GM21447 (cell line): ENCODE results near the gene CACNA1I.

Experiments used
- ATAC-seq: cut with Tn5 transposase; IDR thresholded peaks from one replicate; pipeline ENCODE4 v1.9.1; 2021; ENCODE audit not compliant: unreplicated experiment

Gene CACNA1I

GRCh38 chr22:39714321-39714720 is 143.8 kb downstream of the CACNA1I start:
- ATAC-seq: no peak

DNA sequence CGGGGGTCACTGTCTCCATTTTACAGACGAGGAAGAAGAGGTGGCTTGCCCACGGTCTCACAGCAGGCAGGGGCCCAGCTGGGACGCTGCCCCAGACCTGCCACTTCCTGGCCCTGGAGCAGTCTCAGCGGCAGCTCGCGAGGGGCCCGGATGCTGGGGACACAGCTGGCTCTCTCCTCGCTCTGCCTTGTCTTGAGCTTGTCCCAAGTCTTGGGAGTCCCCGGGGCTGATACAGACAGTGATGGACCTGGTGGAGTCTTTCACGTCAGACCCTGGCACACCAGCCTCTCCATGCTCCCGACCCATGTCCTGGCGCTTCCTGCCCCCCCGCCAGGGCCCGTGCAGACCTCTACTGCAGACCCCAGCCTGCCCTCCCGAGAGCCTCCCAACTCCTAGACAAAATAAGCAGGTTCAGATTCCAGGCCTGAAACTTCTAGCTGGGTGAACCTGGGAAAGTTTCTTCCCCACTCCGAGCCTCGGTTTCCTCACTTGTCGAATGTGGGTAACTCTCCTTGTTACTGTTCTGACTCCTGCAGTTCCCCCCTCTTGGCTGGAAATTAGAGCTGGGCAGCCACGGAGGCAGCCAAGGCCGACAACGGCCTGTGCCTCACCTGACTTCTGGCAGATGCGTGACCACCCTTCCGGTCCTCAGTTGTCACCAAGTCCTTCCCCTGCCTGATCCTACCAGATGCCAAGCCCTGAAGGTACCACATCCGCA is 145.4 kb downstream of the CACNA1I start:
- ATAC-seq: no peak

- ATAC-seq: no peak
Observed at GRCh38 chr22:39716534-39716933, 146.0 kb downstream of the CACNA1I start.

- no peak for ATAC-seq
Observed at GRCh38 chr22:39717099-39717498, 146.5 kb downstream of the CACNA1I start.

- no peak for ATAC-seq
Observed at GRCh38 chr22:39718206-39718605, 147.7 kb downstream of the CACNA1I start.

GRCh38 chr22:39718921-39719475 is 148.4 kb downstream of the CACNA1I start:
- ATAC-seq: no peak

DNA sequence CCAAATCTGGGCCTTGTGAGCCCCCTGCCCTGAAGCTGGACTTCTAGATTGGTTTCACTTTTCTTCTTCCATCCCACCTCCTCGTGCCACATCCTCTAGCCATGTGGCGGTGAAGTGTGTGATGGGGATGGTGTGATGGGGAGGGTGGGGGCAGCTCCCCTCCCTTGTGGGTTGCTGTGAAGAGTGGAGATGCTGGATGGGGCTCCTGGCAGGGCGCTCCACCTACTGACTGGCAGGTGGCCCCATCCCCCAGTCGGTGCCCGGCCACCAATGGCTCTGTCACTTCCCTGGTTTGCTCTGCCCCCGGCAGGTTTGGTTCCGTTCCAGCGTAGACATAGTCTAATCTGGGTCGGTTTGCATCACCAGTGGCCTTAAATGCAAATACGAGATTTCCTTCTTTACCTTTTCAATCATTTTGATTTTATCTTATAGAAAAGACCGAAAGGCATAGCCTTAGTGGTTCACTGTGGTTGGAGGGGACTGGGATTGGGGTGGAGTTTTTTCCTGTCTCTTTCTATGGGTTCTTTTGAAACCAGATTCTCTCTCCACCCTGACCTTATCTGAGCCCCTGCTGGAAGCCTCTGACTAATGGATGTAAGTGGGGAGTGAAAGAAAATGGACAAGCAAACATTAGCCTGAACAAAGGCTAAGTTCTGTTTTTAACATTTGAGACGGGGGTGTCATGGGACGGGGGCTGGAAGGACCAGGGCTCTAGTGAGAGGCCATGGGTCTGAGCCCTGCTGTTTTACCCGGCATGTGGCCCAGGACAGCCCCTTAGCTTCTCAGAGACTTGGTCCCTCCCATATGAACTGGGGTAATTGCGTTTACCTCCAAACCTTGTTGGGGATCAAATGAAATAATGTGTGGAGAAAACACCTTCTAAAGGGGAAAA is 149.3 kb downstream of the CACNA1I start:
- ATAC-seq: no peak

GRCh38 chr22:39721206-39722031 is 150.9 kb downstream of the CACNA1I start:
- no peak for ATAC-seq

GRCh38 chr22:39722032-39722325 is 151.4 kb downstream of the CACNA1I start:
- no peak for ATAC-seq

DNA sequence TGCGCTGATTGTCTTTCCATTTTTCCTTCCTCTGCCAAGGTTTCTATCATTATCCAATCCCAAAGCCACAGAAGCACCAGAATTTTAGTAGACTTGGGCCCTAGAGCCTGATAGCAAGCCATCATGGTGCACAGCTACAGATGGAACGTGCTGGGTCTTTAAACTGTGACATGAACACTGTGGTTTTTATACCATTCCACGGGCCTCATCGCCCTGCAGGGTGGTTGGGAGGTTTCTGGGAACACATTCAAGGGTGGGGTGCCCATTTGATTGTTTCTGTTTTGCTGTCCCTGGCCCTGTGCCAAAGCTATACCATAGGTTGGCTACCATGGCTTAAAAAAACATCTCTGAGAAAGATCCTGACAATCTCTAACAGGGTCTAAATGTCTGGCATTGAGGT is 151.9 kb downstream of the CACNA1I start:
- no peak for ATAC-seq

DNA sequence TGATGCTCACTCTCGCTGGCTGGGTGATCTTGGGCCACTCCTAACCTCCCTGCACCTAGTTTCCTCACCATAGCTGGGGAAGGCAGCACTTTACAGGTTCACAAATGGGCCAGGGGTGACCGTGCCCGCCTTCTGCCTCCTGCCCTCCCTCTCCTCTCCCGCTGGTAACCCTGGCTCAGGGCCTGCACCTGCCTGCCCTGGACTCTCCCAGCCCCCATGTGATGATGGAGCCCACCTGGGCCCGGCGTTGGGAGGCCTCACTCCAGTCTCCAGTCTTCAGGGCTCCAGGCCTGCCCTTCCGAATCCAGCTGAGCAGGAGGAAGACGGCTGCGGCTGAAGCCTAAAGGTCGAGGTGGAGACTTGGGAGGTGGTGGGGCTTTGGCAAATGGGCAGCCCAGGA is 152.9 kb downstream of the CACNA1I start:
- ATAC-seq: no peak

DNA sequence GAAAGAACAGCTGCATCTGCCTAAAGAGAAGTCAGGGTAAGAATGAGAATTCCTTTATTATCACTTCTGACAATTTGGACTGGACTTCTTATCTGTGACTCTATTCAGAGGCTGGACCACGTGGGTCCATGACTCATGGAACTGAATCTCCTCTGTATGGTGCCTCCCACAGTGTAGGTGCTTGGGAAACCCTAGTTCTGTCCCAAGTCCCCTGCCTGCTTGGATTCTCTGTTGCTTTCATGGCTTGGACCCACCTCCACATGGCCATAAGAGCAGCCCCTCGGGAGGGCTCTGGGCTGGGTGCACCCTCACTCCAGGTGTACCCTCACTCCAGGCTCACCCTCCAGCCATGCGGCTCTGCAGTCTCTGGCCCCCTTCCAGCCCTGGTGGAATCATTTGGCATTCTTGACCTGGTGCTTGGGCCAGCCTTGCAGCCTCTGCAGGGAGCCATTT is 153.4 kb downstream of the CACNA1I start:
- no peak for ATAC-seq

DNA sequence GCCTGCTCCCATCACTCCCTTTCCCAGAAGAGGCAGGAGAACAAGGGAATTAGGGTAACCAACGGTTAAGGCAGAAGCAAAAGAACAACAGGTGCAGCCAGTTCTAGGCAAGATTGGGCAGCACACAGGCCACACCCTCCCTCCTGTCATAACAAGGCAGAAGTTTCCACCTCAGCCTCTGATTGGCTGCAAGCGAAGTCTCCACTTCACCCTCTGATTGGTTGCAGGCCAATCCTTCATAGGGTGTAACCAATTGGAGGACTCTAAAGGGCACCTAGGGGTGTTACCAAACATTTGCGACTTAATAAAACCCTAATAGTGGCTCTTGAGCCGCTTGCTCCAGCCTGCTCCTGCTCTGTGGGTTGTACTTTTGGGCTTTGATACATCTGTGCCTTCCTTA is 153.8 kb downstream of the CACNA1I start:
- ATAC-seq: no peak

DNA sequence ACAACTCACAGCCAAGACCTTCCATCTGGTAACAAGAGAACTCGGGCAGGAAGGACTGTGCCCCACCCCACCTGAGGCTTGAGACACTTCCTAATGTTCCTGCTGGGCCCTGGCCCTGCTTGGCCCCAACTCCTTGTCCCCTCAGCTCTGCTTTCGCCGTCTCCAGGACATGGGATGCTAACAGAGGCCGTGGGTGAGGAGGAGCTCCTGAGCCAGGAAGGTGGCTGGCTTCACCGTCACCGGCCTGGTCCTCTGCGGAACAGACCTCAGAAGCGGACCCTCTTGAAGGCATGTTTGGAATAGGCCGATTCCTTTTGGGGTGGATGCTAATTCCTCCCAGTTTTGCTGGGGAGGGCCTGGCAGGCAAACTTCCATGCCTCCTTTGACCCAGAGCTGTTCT is 154.3 kb downstream of the CACNA1I start:
- ATAC-seq: no peak

DNA sequence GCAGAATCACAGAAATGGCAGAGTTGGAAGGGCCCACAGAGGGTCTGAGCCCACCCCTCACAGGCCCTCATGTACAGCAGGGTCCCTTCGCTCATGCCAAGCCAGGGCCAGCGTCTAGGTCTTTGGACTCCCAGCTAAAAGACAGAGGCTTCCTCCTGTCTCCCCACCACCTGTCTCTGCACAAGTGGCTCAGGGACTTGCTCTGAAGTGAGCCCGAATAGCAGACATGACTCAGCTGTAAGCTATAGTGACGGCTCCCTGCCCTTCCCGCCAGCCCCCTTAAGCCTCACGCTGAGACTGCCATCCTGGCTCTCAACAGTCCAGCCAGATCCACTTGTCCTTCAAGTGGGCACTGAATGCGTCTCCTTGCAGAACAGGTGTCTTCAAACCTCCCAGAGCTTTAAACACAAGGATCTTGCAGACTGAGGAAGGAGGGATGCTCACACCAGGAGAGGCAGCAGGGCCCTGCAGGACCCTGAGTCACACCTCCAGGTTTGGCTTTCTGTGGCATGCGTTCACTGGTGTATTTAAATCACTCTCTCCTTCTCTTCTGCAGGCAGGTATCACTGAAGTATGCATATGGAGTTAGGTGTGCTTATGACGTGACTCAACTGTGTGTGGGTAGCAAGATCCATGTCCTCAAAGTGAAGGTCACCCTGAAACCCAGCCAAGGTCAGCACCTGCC is 154.9 kb downstream of the CACNA1I start:
- ATAC-seq: no peak

GRCh38 chr22:39727541-39727940 is 157.0 kb downstream of the CACNA1I start:
- no peak for ATAC-seq

DNA sequence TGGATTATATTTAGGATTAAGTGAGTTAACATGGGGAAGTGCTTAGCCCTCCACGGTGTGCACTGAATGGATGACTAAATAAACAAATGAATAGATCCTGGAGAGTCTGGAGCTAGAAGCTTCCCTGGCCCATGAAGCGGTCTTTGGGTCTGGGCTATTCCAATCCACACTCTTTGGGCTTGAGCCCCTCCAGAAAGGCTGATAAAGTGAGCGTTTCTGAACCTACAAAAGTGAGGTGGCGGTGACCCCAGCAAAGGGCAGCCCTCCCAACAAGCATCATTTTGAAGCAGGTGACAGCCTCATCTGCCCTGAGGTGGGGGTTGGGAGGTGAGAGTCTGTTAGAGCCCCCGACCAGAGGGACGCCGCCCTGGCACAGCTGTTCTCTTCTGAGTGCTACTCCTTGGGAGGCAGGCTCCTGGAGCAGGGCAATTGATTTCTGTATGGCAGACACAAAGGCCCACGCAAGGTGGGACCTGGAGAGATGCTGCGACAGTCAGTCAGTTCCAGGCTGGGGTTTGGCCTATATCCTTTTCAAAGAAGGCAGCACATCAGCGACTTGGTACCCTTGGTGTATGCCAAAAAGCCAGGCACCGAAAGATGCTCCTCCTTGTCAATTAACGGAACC is 157.8 kb downstream of the CACNA1I start:
- ATAC-seq: no peak

DNA sequence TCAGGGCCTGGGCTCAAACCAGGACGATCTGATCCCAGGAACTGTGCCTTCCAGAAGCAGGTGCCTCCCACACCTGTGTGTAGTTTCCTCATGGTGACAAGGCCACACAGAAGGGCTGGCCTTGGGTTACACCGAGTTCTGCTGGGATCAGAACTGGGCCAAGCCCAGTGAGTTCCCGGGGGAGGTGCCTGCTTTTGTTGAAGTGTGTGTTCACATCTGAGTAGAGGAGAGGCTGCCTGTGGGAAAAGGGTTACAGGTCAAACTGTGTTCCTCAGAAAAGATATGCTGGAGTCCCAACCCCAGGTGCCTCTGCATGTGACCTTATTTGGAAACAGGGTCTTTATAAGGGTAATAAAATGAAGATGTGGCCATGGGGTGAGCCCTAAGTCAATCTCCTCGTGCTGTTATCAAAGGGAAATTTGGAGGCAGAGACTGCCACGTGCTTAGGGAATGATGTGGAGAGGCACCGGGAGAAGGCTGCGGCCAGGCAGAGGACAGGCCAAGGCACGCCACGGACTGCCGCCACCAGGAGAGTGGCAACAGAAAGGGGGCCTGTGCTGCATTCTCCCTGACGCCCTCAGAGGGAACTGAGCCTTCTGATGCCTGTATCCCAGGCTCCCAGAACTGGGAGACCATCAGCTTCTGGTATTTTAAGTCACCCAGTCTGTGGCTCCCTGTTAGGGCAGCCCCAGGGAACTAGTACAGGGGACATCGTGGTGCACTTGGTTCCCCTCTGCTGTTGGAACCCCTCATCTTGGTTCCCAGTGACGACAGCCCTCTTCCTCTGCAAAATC is 158.8 kb downstream of the CACNA1I start:
- ATAC-seq: no peak

- no peak for ATAC-seq
Observed at GRCh38 chr22:39731481-39731880, 160.9 kb downstream of the CACNA1I start.
